ENCODE data around the gene CNTN4. TPM values are rescaled to one million over a fixed set of nuclear protein-coding genes. Genes with fewer than 3 reads are reported as not detected.

Gene CNTN4
- total and polyA plus RNA-seq, 4 donors: 29.2 to 88.0 (median 36.1) TPM

- WGBS (ENCODE audit: insufficient coverage): 75% methylated on average over 4 of the region's 9 CpGs
- Histone ChIP-seq H3K27ac (ENCODE audit: low read depth, low read length) (no peak overlapping the region), H3K27me3 (ENCODE audit: control insufficient read depth, insufficient read depth, low read length) (no peaks in the 10 kb centered on the region), H3K9me3 (ENCODE audit: control insufficient read depth, insufficient read depth, low read length) (no peaks in the 10 kb centered on the region), H3K36me3 (ENCODE audit: control insufficient read depth, insufficient read depth, low read length) (no peaks in the 10 kb centered on the region), H3K4me3 (ENCODE audit: low read depth, low read length) (no peak overlapping the region), H3K4me1 (ENCODE audit: control insufficient read depth, insufficient read depth, low read length) (no peaks in the 10 kb centered on the region)
- no peak for DNase-seq (ENCODE audit: low read depth in 4 of 6, low spot score in 6 of 6)
Measured at GRCh38 chr3:3081381-3082233, 982.9 kb downstream of the CNTN4 start.

GRCh38 chr3:3082234-3082924, 983.7 kb downstream of the CNTN4 start:
- Histone ChIP-seq H3K9me3 (ENCODE audit: control insufficient read depth, insufficient read depth, low read length) (no peaks in the 10 kb centered on the region), H3K27me3 (ENCODE audit: control insufficient read depth, insufficient read depth, low read length) (no peaks in the 10 kb centered on the region), H3K4me3 (ENCODE audit: low read depth, low read length) (no peak overlapping the region), H3K27ac (ENCODE audit: low read depth, low read length) (no peak overlapping the region), H3K36me3 (ENCODE audit: control insufficient read depth, insufficient read depth, low read length) (no peaks in the 10 kb centered on the region), H3K4me1 (ENCODE audit: control insufficient read depth, insufficient read depth, low read length) (no peaks in the 10 kb centered on the region)
- no peak for DNase-seq (ENCODE audit: low read depth in 4 of 6, low spot score in 6 of 6)
- no CpG with 5 or more reads among the region's 2 CpGs for WGBS (ENCODE audit: insufficient coverage)

- H3K9me3 ChIP-seq (ENCODE audit: control insufficient read depth, insufficient read depth, low read length): no peaks in the 10 kb centered on the region
- H3K27ac ChIP-seq (ENCODE audit: low read depth, low read length): no peak overlapping the region
- no peaks in the 10 kb centered on the region for H3K4me1 ChIP-seq (ENCODE audit: control insufficient read depth, insufficient read depth, low read length)
- H3K4me3 ChIP-seq (ENCODE audit: low read depth, low read length): no peak overlapping the region
- no peaks in the 10 kb centered on the region for H3K27me3 ChIP-seq (ENCODE audit: control insufficient read depth, insufficient read depth, low read length)
- DNase-seq (ENCODE audit: low read depth in 4 of 6, low spot score in 6 of 6): no peak
- WGBS (ENCODE audit: insufficient coverage): 98% methylated on average over 3 of the region's 3 CpGs
- H3K36me3 ChIP-seq (ENCODE audit: control insufficient read depth, insufficient read depth, low read length): no peaks in the 10 kb centered on the region
Measured at GRCh38 chr3:3084890-3085289, 986.2 kb downstream of the CNTN4 start.

- H3K4me1 ChIP-seq (ENCODE audit: control insufficient read depth, insufficient read depth, low read length): no peaks in the 10 kb centered on the region
- no peaks in the 10 kb centered on the region for H3K27me3 ChIP-seq (ENCODE audit: control insufficient read depth, insufficient read depth, low read length)
- no peak for DNase-seq (ENCODE audit: low read depth in 4 of 6, low spot score in 6 of 6)
- no peak overlapping the region for H3K27ac ChIP-seq (ENCODE audit: low read depth, low read length)
- no peak overlapping the region for H3K4me3 ChIP-seq (ENCODE audit: low read depth, low read length)
- 79% methylated on average over 5 of the region's 6 CpGs for WGBS (ENCODE audit: insufficient coverage)
- no peaks in the 10 kb centered on the region for H3K36me3 ChIP-seq (ENCODE audit: control insufficient read depth, insufficient read depth, low read length)
- no peaks in the 10 kb centered on the region for H3K9me3 ChIP-seq (ENCODE audit: control insufficient read depth, insufficient read depth, low read length)
Measured at GRCh38 chr3:3085782-3086181, 987.1 kb downstream of the CNTN4 start.

- Histone ChIP-seq H3K4me3 (ENCODE audit: low read depth, low read length) (no peak overlapping the region), H3K27ac (ENCODE audit: low read depth, low read length) (no peak overlapping the region), H3K9me3 (ENCODE audit: control insufficient read depth, insufficient read depth, low read length) (no peaks in the 10 kb centered on the region), H3K27me3 (ENCODE audit: control insufficient read depth, insufficient read depth, low read length) (no peaks in the 10 kb centered on the region), H3K36me3 (ENCODE audit: control insufficient read depth, insufficient read depth, low read length) (no peaks in the 10 kb centered on the region), H3K4me1 (ENCODE audit: control insufficient read depth, insufficient read depth, low read length) (no peaks in the 10 kb centered on the region)
- no peak for DNase-seq (ENCODE audit: low read depth in 4 of 6, low spot score in 6 of 6)
- 86% methylated on average over 4 of the region's 6 CpGs for WGBS (ENCODE audit: insufficient coverage)
Measured at GRCh38 chr3:3086239-3086638, 987.6 kb downstream of the CNTN4 start.

GRCh38 chr3:3087279-3087678, 988.6 kb downstream of the CNTN4 start:
- no peaks in the 10 kb centered on the region for H3K36me3 ChIP-seq (ENCODE audit: control insufficient read depth, insufficient read depth, low read length)
- H3K4me3 ChIP-seq (ENCODE audit: low read depth, low read length): no peak overlapping the region
- no peaks in the 10 kb centered on the region for H3K9me3 ChIP-seq (ENCODE audit: control insufficient read depth, insufficient read depth, low read length)
- H3K27me3 ChIP-seq (ENCODE audit: control insufficient read depth, insufficient read depth, low read length): no peaks in the 10 kb centered on the region
- no peak overlapping the region for H3K27ac ChIP-seq (ENCODE audit: low read depth, low read length)
- DNase-seq (ENCODE audit: low read depth in 4 of 6, low spot score in 6 of 6): no peak
- no peaks in the 10 kb centered on the region for H3K4me1 ChIP-seq (ENCODE audit: control insufficient read depth, insufficient read depth, low read length)

- H3K4me1 ChIP-seq (ENCODE audit: control insufficient read depth, insufficient read depth, low read length): no peaks in the 10 kb centered on the region
- DNase-seq (ENCODE audit: low read depth in 4 of 6, low spot score in 6 of 6): peak in 1 of 6 donors; percentile 84
- no peak overlapping the region for H3K27ac ChIP-seq (ENCODE audit: low read depth, low read length)
- no peak overlapping the region for H3K4me3 ChIP-seq (ENCODE audit: low read depth, low read length)
- H3K27me3 ChIP-seq (ENCODE audit: control insufficient read depth, insufficient read depth, low read length): no peaks in the 10 kb centered on the region
- H3K36me3 ChIP-seq (ENCODE audit: control insufficient read depth, insufficient read depth, low read length): no peaks in the 10 kb centered on the region
- no peaks in the 10 kb centered on the region for H3K9me3 ChIP-seq (ENCODE audit: control insufficient read depth, insufficient read depth, low read length)
- 80% methylated on average over 3 of the region's 7 CpGs for WGBS (ENCODE audit: insufficient coverage)
Measured at GRCh38 chr3:3087716-3088465, 989.2 kb downstream of the CNTN4 start.

- Histone ChIP-seq H3K4me3 (ENCODE audit: low read depth, low read length) (no peak overlapping the region), H3K27me3 (ENCODE audit: control insufficient read depth, insufficient read depth, low read length) (no peaks in the 10 kb centered on the region), H3K36me3 (ENCODE audit: control insufficient read depth, insufficient read depth, low read length) (no peaks in the 10 kb centered on the region), H3K4me1 (ENCODE audit: control insufficient read depth, insufficient read depth, low read length) (no peaks in the 10 kb centered on the region), H3K9me3 (ENCODE audit: control insufficient read depth, insufficient read depth, low read length) (no peaks in the 10 kb centered on the region), H3K27ac (ENCODE audit: low read depth, low read length) (no peak overlapping the region)
- no peak for DNase-seq (ENCODE audit: low read depth in 4 of 6, low spot score in 6 of 6)
- 93% methylated on average over 3 of the region's 4 CpGs for WGBS (ENCODE audit: insufficient coverage)
Measured at GRCh38 chr3:3089017-3089416, 990.4 kb downstream of the CNTN4 start.

- 100% methylated on average over 1 of the region's 4 CpGs for WGBS (ENCODE audit: insufficient coverage)
- no peak overlapping the region for H3K27ac ChIP-seq (ENCODE audit: low read depth, low read length)
- no peaks in the 10 kb centered on the region for H3K4me1 ChIP-seq (ENCODE audit: control insufficient read depth, insufficient read depth, low read length)
- H3K4me3 ChIP-seq (ENCODE audit: low read depth, low read length): no peak overlapping the region
- H3K9me3 ChIP-seq (ENCODE audit: control insufficient read depth, insufficient read depth, low read length): no peaks in the 10 kb centered on the region
- H3K36me3 ChIP-seq (ENCODE audit: control insufficient read depth, insufficient read depth, low read length): no peaks in the 10 kb centered on the region
- no peak for DNase-seq (ENCODE audit: low read depth in 4 of 6, low spot score in 6 of 6)
- no peaks in the 10 kb centered on the region for H3K27me3 ChIP-seq (ENCODE audit: control insufficient read depth, insufficient read depth, low read length)
Measured at GRCh38 chr3:3097958-3098357, 999.3 kb downstream of the CNTN4 start.
